8988T (cell line): ENCODE results near the gene ATF1.
"Not testable (repeated sequence)": the region's sequence is repeated elsewhere in the genome, so short reads cannot be mapped to it uniquely, and the experiment has no call there.

Source experiments
- DNase-seq: peaks from one replicate; pipeline ENCODE4 v3.0.0; 2011

The ATF1 gene

GRCh38 chr12:50806176-50806575 is 42.3 kb downstream of the ATF1 start:
- no peak for DNase-seq

DNA sequence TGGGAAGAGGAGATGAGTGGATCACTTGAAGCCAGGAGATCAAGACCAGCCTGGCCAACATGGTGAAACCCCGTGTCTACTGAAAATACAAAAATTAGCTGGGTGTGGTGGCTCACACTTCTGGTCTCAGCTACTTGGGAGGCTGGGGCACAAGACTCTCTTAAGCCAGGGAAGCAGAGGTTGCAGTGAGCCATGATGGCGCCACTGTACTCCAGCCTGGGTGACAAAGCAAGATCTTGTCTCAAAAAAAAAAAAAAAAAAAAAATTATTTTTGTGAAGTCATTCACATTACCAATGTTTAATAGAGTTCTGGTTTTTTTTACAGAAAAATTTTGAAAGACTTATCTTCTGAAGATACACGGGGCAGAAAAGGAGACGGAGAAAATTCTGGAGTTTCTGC is 45.2 kb downstream of the ATF1 start:
- DNase-seq: not testable (repeated sequence)

- not testable (repeated sequence) for DNase-seq
Observed at GRCh38 chr12:50814921-50815320, 51.0 kb downstream of the ATF1 start.

GRCh38 chr12:50820177-50820576 is 56.3 kb downstream of the ATF1 start:
- DNase-seq: no peak

GRCh38 chr12:50822082-50822481 is 58.2 kb downstream of the ATF1 start:
- no peak for DNase-seq

DNA sequence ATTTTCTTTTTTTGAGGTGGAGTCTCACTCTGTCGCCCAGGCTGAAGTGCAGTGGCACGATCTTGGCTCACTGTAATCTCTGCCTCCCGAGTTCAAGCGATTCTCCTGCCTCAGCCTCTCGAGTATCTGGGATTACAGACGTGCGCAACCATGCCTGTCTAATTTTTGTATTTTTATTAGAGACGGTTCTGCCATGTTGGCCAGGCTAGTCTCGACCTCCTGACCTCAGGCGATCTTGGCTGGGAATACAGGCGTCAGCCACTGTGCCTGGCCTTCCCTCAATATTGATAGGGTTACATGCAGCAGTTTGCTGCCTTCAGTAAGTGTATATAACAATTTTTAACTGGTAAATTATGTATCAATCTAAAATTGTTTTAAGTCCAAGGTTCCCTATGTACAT is 59.8 kb downstream of the ATF1 start:
- not testable (repeated sequence) for DNase-seq

- DNase-seq: no peak
Observed at GRCh38 chr12:50824914-50825313, 61.0 kb downstream of the ATF1 start.

DNA sequence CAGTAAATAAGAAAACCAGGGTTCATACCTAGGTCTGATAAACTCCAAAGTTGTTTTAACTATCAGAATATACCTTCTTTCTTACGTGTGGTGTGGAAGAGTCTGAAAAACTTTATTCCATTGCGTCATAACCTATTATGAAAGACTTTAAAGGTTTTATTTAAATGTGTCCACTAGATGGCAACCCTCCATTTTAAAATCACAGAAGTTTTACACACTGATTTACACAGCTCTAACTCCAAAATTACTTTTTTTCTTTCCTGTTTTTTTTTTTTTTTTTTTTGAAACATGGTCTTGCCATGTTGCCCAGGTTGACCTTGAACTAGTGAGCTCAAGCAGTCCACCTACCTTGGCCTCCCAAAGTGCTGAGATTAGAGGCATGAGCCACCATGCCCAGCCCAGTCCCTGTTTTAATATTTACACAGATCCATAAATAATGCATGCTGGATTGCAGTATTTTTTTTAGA is 61.5 kb downstream of the ATF1 start:
- no peak for DNase-seq

DNA sequence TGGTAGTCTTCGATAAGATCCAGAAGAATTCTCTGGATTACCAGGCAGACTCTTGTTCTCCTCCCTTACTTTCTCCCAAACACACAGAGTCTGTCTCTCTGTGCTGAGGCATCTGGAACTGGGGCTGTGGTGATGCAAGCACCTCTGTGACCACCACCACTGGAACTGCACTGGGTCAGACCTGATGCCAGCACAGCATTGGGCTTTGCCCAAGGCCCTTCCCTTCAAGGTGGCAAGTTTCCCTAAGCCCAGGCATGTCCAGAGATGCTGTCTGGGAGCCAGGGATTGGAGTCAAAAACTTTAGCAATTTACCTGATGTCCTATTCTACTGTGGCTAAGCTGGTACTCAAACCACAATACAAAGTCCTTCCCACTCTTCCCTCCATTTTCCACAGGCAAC is 64.2 kb downstream of the ATF1 start:
- no peak for DNase-seq

- DNase-seq: no peak
Observed at GRCh38 chr12:50828886-50829285, 65.0 kb downstream of the ATF1 start.

DNA sequence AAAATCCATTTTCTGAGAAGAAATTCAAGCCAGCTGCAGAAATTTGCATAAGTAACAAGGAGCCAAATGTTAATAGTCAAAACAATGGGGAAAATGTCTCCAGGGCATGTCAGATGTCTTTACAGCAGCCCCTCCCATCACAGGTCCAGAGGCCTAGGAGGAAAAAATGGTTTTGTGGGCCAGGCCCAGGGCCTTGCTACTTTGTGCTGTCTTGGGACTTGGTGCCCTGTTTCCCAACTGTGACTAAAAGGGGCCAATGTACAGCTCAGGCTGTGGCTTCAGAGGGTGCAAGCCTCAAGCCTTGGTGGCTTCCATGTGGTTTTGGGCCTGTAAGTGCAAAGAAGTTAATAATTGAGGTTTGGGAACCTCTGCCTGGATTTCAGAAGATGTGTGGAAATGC is 69.9 kb downstream of the ATF1 start:
- DNase-seq: not testable (repeated sequence)

DNA sequence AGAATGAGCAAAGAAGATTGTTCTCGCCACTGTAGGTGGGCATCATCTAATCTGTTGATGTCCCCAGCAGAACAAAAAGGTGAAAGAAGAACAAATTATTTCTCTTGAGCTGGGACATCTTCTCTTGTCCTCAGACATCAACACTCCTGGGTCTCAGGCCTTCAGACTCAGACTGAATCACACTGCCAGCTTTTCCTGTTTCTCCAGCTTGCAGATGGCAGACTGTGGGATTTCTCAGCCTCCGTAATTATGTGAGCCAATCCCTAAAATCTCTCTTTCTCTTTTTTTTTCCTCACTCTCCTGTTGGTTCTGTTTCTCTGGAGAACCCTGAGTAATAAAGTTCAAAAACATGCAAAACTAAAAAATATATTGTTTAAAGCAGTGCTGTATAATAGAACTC is 75.1 kb downstream of the ATF1 start:
- DNase-seq: no peak

DNA sequence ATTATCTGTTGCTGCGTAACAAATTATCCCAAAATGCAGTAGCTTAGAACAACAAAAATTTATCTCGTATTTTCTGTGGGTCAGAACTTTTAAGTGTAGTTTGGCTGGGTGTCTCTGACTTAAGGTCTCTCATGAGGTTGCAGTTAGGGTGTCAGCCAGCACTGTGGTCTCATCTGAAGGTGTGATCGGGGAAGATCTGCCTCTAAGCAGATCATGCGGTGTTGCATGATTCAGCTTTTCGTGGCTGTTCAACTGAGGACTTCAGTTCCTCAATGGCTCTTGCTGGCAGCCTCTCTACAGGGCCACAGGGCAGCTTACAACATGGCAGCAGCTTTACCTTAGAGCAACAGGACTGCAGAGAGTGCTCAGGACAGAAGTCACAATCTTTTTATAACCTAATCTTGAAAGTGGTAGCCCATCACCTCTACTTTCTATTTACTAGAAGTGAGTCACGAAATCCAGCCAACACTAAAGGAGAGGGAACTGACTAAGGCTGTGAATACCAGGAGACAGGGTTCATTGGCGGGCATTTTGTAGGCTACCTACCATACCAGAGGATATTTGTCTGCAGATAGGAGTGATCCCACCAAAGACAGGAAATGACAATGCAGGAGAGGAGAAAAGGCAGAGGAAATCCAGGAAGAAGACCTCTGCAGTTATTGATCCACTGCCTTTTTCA is 77.0 kb downstream of the ATF1 start:
- DNase-seq: no peak

DNA sequence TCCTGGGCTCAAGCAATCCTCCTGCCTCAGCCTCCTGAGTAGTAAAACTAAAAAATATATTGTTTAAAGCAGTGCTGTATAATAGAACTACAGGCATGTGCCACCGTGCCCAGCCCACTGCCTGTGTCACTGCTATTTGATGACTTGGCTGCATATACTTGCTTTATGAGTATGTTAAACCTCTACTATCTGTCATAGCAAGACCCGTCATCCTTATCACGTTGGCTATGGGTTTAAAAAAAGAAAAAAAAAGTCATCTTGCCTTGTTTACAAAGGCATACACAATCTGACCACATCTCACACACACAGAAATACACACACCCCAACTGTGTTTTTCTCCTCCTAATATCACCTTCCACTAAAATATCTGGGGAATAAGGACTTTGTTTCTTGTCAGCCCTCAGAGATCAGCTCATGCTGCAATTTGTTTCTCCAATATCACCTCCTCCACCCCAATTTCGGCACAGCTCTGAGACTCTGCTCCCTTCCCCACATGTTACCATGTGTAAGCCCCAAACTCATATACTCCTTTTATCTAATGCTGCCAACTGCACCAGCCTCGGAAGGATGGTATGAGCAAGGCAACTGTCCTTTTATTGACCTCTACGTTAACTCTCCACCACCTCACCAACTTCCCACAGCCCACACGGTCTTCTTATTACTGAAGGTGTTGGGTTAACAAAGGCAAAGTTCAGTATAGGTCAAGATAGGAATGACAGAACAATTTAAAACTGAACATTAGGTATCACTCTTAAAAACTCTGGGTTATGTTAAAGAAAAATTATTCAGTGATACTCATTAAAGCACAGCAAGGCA is 78.0 kb downstream of the ATF1 start:
- DNase-seq: no peak

GRCh38 chr12:50842637-50843493 is 79.0 kb downstream of the ATF1 start, which contains the start of gene TMPRSS12:
Gene TMPRSS12, plus strand, starts transcription at chr12:50842926. Its CDS starts 39 bp downstream, at chr12:50842965.
- no peak for DNase-seq

- no peak for DNase-seq
Observed at GRCh38 chr12:50845021-50845647, 81.2 kb downstream of the ATF1 start.

DNA sequence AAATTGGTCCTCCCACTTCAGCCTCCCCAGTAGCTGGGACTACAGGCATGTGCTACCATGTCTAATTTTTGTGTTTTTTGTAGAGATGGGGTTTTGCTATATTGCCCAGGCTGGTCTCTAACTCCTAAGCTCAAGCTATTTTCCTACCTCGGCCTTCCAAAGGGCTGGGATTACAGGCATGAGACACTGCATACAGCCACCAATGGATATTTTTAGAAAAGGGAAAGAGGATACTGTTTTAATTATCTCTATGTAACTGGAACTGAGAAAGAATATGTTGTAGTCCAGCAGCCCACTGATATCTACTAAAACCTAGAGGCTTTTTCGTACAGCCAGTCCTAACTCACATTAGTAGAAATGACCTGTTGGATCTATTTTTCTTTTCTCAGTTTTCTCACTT is 85.1 kb downstream of the ATF1 start:
- no peak for DNase-seq

DNA sequence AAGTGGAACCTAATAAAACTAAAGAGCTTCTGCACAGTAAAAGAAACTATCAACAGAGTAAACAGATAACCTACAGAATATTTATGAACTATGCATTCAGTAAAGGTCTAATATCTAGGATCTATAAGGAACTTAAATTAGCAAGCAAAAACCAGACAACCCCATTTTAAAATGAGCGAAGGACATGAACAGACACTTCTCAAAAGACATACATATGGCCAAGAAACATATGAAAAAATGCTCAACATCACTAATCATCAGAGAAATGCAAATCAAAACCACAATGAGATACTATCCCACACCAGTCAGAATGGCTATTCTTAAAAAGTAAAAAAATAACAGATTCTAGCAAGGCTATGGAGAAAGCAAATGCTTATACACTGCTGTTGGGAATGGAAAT is 91.3 kb downstream of the ATF1 start:
- DNase-seq: not testable (repeated sequence)

DNA sequence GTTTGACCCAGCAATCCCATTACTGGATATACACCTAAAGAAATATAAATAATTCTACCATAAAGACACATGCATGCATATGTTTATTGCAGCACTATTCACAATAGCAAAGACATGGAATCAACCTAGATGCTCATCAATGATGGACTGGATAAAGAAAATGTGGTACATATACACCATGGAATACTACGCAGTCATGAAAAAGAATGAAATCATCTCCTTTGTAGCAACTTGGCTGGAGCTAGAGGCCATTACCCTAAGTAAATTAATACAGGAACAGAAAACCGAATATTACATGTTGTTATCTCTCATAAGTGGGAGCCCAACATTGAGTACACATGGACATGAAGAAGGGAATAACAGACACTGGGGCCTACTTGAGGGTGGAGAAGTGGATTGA is 91.8 kb downstream of the ATF1 start:
- not testable (repeated sequence) for DNase-seq

- no peak for DNase-seq
Observed at GRCh38 chr12:50859621-50860310, 95.9 kb downstream of the ATF1 start.

DNA sequence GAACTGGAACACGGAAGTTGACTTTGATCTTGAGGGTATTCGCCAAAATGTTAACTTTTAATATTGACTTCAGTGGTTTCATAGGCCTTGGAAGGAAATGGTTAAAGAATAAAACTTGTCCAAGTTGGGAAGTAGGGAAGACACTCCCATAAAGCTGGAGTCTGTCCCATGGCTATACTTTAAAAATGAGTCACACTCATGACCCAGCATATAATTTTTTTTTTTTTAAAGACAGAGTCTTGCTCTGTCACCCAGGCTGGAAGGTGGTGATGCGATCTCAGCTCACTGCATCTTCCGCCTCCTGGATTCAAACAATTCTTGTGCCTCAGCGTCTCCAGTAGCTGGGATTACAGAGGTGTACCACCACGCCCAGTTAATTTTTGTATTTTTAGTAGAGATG is 98.4 kb downstream of the ATF1 start:
- DNase-seq: no peak

DNA sequence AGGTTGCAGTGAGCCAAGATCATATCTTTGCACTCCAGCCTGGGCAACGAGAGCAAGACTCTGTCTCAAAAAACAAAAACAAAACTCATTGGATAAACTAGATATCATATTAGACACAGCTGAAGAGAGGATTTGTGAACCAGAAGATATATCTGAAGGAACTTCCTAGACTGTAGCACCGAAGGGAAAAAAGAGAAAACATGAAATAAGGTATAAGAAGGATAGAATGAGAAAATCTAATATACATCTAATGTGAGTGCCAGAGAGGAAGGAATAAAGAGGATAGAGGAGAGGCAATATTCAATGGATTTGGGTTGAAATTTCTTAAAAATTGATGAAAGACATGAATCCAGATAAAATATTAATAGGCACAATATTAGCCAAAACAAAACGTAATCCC is 101.4 kb downstream of the ATF1 start:
- DNase-seq: no peak
